Activated naive CD8-positive, alpha-beta T cell treated with anti-CD3 and anti-CD28 coated beads for 36 hours (primary cell): Measurements from ENCODE around the gene WFDC10A. TPM values are rescaled to one million over a fixed set of nuclear protein-coding genes. Genes with fewer than 3 reads are reported as not detected.

Experiments used
- total RNA-seq, 2 experiments: library from RNA; stranded (reverse); gene quantifications; one replicate each; pipeline ENCODE4 v1.2.3, GENCODE V29; 2021

WFDC10A gene
- total RNA-seq, 2 experiments from 2014 or later, result not detected

Other genes with a start within 250 kb of the WFDC10A start
- gene DBNDD2, start 221.4 kb upstream of the WFDC10A start, total RNA-seq, result 10 to 100 TPM; 18.1 to 20.1 TPM
- gene PIGT, start 213.6 kb upstream of the WFDC10A start, total RNA-seq, result 10 to 100 TPM; 48.0 to 55.4 TPM
- under 1 TPM in 1 of 2 experiments, not detected in 1; 0.98 TPM for gene WFDC2, start 160.0 kb upstream of the WFDC10A start, total RNA-seq
- not detected for gene SPINT3, start 114.1 kb upstream of the WFDC10A start, total RNA-seq
- not detected for gene WFDC6, start 90.3 kb upstream of the WFDC10A start, total RNA-seq
- gene EPPIN, start 82.3 kb upstream of the WFDC10A start, total RNA-seq, result not detected
- gene WFDC8, start 50.5 kb upstream of the WFDC10A start, total RNA-seq, result not detected
- not detected for gene WFDC9, start 1.5 kb downstream of the WFDC10A start, total RNA-seq
- not detected for gene WFDC11, start 40.5 kb downstream of the WFDC10A start, total RNA-seq
- gene WFDC13, start 72.3 kb downstream of the WFDC10A start, total RNA-seq, result not detected
- gene WFDC10B, start 75.3 kb downstream of the WFDC10A start, total RNA-seq, result not detected
- gene SPINT4, start 92.6 kb downstream of the WFDC10A start, total RNA-seq, result not detected
- not detected for gene WFDC3, start 162.1 kb downstream of the WFDC10A start, total RNA-seq
- 10 to 100 TPM; 31.1 to 31.5 TPM for gene DNTTIP1, start 162.2 kb downstream of the WFDC10A start, total RNA-seq
- gene UBE2C, start 182.9 kb downstream of the WFDC10A start, total RNA-seq, result 100 to 1,000 TPM; 185 to 188 TPM
- not detected for gene TNNC2, start 197.6 kb downstream of the WFDC10A start, total RNA-seq
- 1 to 10 TPM; 1.3 to 1.5 TPM for gene SNX21, start 204.1 kb downstream of the WFDC10A start, total RNA-seq
- gene ACOT8, start 227.7 kb downstream of the WFDC10A start, total RNA-seq, result 10 to 100 TPM; 18.6 to 19.3 TPM
- 1 to 10 TPM; 3.5 to 3.8 TPM for gene ZSWIM3, start 227.9 kb downstream of the WFDC10A start, total RNA-seq